ENCODE results near the gene CDK5. TPM values are rescaled to one million over a fixed set of nuclear protein-coding genes. Genes with fewer than 3 reads are reported as not detected.
A peak's percentile ranks its signal among the peaks of the same experiment; 100 is the strongest.

The CDK5 gene
- polyA plus RNA-seq, 1 donor from 2014 or later: 88.3 TPM

DNA sequence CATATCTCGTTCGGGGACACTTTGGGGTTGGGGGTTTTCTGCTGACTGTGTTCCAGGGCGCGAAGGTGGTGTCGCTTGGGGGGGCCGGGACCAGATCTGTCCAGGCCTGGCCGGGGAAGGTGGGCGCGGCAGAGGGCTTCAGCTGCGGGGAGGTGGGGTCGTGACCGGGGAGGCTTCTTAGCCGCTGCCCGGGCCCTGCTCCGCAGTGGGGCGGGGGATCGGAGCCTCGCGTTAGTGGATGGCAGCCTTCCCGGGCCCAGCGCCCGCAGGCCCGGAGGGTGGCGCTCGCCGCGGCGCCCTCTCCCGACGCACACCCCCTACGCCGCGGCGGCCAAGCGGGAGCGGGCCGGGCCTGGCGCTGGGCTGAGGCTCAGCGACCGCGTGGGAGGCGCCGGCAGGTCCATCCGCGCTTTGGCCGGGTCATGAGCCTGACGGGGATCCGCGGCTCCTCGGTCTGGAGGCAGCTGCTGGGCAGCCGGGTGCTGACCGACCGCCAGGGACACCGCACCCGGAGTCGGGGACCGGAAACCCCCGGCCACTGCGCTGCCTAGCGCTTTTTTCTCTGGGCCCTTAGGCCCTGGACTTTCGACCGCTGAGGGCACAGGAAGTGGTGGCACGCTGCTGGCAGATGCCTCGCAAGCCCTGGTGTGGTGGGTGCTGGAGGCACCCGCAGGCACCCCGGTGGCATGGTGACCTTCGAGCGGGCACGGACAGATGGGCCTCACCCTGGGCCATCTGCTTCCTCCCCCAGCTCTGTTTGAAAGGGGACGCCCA lies 29.7 kb upstream of the CDK5 start:
- TF ChIP-seq MXI1 (conservative IDR thresholded peaks at IDR 0.05; ENCODE audit: poor library complexity, severe bottlenecking) (peak; percentile 64), EP300 (conservative IDR thresholded peaks at IDR 0.05; ENCODE audit: poor library complexity, severe bottlenecking) (no peak), TAF1 (IDR thresholded peaks at IDR 0.05; ENCODE audit: low read depth) (no peak), EZH2 (IDR thresholded peaks at IDR 0.05; ENCODE audit: borderline replicate concordance, insufficient read depth, low read length, poor library complexity, severe bottlenecking) (no peak), POLR2AphosphoS5 (IDR thresholded peaks at IDR 0.05) (no peak), SMC3 (conservative IDR thresholded peaks at IDR 0.05; ENCODE audit: poor library complexity) (peak; percentile 58), RAD21 (conservative IDR thresholded peaks at IDR 0.05) (peak; percentile 36)
- TF ChIP-seq, protein P1, sequence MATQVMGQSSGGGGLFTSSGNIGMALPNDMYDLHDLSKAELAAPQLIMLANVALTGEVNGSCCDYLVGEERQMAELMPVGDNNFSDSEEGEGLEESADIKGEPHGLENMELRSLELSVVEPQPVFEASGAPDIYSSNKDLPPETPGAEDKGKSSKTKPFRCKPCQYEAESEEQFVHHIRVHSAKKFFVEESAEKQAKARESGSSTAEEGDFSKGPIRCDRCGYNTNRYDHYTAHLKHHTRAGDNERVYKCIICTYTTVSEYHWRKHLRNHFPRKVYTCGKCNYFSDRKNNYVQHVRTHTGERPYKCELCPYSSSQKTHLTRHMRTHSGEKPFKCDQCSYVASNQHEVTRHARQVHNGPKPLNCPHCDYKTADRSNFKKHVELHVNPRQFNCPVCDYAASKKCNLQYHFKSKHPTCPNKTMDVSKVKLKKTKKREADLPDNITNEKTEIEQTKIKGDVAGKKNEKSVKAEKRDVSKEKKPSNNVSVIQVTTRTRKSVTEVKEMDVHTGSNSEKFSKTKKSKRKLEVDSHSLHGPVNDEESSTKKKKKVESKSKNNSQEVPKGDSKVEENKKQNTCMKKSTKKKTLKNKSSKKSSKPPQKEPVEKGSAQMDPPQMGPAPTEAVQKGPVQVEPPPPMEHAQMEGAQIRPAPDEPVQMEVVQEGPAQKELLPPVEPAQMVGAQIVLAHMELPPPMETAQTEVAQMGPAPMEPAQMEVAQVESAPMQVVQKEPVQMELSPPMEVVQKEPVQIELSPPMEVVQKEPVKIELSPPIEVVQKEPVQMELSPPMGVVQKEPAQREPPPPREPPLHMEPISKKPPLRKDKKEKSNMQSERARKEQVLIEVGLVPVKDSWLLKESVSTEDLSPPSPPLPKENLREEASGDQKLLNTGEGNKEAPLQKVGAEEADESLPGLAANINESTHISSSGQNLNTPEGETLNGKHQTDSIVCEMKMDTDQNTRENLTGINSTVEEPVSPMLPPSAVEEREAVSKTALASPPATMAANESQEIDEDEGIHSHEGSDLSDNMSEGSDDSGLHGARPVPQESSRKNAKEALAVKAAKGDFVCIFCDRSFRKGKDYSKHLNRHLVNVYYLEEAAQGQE (IDR thresholded peaks at IDR 0.05; ENCODE audit: borderline replicate concordance): peak; percentile 29
- TF ChIP-seq, protein P2, sequence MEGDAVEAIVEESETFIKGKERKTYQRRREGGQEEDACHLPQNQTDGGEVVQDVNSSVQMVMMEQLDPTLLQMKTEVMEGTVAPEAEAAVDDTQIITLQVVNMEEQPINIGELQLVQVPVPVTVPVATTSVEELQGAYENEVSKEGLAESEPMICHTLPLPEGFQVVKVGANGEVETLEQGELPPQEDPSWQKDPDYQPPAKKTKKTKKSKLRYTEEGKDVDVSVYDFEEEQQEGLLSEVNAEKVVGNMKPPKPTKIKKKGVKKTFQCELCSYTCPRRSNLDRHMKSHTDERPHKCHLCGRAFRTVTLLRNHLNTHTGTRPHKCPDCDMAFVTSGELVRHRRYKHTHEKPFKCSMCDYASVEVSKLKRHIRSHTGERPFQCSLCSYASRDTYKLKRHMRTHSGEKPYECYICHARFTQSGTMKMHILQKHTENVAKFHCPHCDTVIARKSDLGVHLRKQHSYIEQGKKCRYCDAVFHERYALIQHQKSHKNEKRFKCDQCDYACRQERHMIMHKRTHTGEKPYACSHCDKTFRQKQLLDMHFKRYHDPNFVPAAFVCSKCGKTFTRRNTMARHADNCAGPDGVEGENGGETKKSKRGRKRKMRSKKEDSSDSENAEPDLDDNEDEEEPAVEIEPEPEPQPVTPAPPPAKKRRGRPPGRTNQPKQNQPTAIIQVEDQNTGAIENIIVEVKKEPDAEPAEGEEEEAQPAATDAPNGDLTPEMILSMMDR (IDR thresholded peaks at IDR 0.05; ENCODE audit: poor library complexity, severe bottlenecking): peak; percentile 67
- H4K20me1 ChIP-seq (ENCODE audit: insufficient read depth): peaks cover 42% of the 10 kb centered on the region
- no peaks in the 10 kb centered on the region for H3K9me3 ChIP-seq (ENCODE audit: low read length)
- H3K27ac ChIP-seq (ENCODE audit: low read length): peak overlapping the region; percentile 62
- H3K9ac ChIP-seq (ENCODE audit: low read length): peak overlapping the region; percentile 94
- H3K9me2 ChIP-seq (ENCODE audit: insufficient read depth, low read length): no peaks in the 10 kb centered on the region
- peaks cover 47% of the 10 kb centered on the region for H3K79me2 ChIP-seq (replicated peaks; ENCODE audit: insufficient read depth, low read length)
- peak overlapping the region; percentile 21 for H2AFZ ChIP-seq (ENCODE audit: low read depth, low read length)
- H3F3A ChIP-seq (ENCODE audit: insufficient read depth, low read length, poor library complexity, severe bottlenecking): peaks cover 3% of the 10 kb centered on the region
- H3K36me3 ChIP-seq (ENCODE audit: insufficient read depth, low read length): no peaks in the 10 kb centered on the region
- peak overlapping the region; percentile 93 for H3K4me2 ChIP-seq (ENCODE audit: low read length)
- H3K4me3 ChIP-seq (ENCODE audit: low read length): peak overlapping the region; percentile 91
- H3K27me3 ChIP-seq (ENCODE audit: insufficient read depth, low read depth, low read length): no peaks in the 10 kb centered on the region

DNA sequence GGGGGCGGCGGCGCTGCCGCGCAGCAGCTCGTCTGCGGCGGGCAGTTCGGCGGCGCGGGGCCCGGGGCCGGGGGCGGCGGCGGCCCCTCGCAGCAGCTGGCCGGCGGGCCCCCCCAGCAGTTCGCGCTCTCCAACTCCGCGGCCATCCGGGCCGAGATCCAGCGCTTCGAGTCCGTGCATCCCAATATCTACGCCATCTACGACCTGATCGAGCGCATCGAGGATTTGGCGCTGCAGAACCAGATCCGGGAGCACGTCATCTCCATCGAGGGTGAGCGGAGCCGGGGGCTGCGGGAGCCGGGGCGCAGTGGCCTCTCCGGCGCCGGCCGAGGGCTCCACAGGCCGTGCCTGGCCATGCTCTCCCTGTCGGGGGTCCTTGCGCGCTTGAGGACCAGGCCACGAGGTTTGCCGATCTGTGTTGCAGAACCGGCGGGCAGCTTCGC lies 29.1 kb upstream of the CDK5 start:
- peak overlapping the region; percentile 21 for H2AFZ ChIP-seq (ENCODE audit: low read depth, low read length)
- H3K9me2 ChIP-seq (ENCODE audit: insufficient read depth, low read length): no peaks in the 10 kb centered on the region
- H3F3A ChIP-seq (ENCODE audit: insufficient read depth, low read length, poor library complexity, severe bottlenecking): peaks cover 3% of the 10 kb centered on the region
- no peaks in the 10 kb centered on the region for H3K27me3 ChIP-seq (ENCODE audit: insufficient read depth, low read depth, low read length)
- no peaks in the 10 kb centered on the region for H3K36me3 ChIP-seq (ENCODE audit: insufficient read depth, low read length)
- H3K79me2 ChIP-seq (replicated peaks; ENCODE audit: insufficient read depth, low read length): peaks cover 40% of the 10 kb centered on the region
- peak overlapping the region; percentile 55 for H3K4me2 ChIP-seq (ENCODE audit: low read length)
- TF ChIP-seq POLR2AphosphoS5 (IDR thresholded peaks at IDR 0.05) (peak; percentile 35), MXI1 (conservative IDR thresholded peaks at IDR 0.05; ENCODE audit: poor library complexity, severe bottlenecking) (peak; percentile 87), RAD21 (conservative IDR thresholded peaks at IDR 0.05) (no peak), TAF1 (IDR thresholded peaks at IDR 0.05; ENCODE audit: low read depth) (no peak)
- TF ChIP-seq, protein P1 (IDR thresholded peaks at IDR 0.05; ENCODE audit: borderline replicate concordance): no peak
- TF ChIP-seq, protein P2 (IDR thresholded peaks at IDR 0.05; ENCODE audit: poor library complexity, severe bottlenecking): no peak
- H3K4me3 ChIP-seq (ENCODE audit: low read length): peak overlapping the region; percentile 91
- H3K27ac ChIP-seq (ENCODE audit: low read length): peak overlapping the region; percentile 62
- H3K9me3 ChIP-seq (ENCODE audit: low read length): no peaks in the 10 kb centered on the region
- H4K20me1 ChIP-seq (ENCODE audit: insufficient read depth): peaks cover 38% of the 10 kb centered on the region
- H3K9ac ChIP-seq (ENCODE audit: low read length): peak overlapping the region; percentile 94
